ENCODE results near the gene NR3C2.

NR3C2 gene

DNA sequence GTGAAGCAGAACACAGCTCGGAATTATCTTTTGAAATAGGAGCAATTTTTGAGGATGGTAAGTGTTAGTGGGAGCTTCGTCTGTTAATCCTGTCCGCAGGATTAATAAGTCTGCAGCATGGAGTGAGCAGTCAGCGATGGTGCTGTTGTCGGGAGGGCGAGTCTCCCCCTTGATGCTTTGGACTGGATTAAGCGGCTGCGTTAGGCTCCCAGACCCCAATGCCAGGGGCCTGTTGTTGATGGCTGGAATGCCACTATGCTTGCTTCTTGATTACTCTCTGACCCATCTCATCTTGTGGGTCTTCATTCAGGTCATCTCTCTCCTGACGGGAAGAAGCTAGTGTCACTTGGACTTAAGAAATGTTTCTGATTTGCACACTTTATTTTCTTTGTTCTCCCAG is 377.8 kb downstream of the NR3C2 start:
- DNase-seq (ENCODE audit: low read depth), result no peak
- TF ChIP-seq, protein P1, sequence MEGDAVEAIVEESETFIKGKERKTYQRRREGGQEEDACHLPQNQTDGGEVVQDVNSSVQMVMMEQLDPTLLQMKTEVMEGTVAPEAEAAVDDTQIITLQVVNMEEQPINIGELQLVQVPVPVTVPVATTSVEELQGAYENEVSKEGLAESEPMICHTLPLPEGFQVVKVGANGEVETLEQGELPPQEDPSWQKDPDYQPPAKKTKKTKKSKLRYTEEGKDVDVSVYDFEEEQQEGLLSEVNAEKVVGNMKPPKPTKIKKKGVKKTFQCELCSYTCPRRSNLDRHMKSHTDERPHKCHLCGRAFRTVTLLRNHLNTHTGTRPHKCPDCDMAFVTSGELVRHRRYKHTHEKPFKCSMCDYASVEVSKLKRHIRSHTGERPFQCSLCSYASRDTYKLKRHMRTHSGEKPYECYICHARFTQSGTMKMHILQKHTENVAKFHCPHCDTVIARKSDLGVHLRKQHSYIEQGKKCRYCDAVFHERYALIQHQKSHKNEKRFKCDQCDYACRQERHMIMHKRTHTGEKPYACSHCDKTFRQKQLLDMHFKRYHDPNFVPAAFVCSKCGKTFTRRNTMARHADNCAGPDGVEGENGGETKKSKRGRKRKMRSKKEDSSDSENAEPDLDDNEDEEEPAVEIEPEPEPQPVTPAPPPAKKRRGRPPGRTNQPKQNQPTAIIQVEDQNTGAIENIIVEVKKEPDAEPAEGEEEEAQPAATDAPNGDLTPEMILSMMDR (conservative IDR thresholded peaks at IDR 0.05; ENCODE audit: control insufficient read depth, insufficient read depth, low read depth, low read length), result no peak
- H3K4me3 ChIP-seq (ENCODE audit: control insufficient read depth, low read depth, low read length), result no peak overlapping the region

GRCh38 chr4:148062301-148062950 is 379.8 kb downstream of the NR3C2 start:
- TF ChIP-seq, protein P1 (conservative IDR thresholded peaks at IDR 0.05; ENCODE audit: control insufficient read depth, insufficient read depth, low read depth, low read length), result no peak
- H3K4me3 ChIP-seq (ENCODE audit: control insufficient read depth, low read depth, low read length), result no peak overlapping the region
- DNase-seq (ENCODE audit: low read depth), result no peak

DNA sequence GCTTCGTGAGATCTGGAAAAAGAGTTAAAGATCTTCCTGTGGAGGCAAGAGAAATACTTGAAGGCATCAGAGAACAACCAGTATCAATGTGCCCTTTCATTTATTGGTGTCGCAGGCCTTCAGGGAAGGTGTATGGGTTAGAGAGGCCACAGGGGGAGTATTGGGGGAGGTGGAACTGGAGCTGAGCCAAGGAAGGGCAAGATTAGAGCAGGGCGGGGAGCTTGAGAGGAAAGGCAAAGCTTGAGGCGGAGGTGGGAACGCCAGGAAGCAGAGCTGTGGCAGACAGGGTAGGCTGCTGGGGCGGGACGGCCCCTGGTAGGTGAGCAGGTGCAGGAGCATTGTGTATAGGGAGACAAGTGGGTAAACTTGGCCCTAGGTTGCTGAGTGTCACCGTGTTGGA is 380.4 kb downstream of the NR3C2 start:
- TF ChIP-seq, protein P1 (conservative IDR thresholded peaks at IDR 0.05; ENCODE audit: control insufficient read depth, insufficient read depth, low read depth, low read length), result no peak
- no peak for DNase-seq (ENCODE audit: low read depth)
- H3K4me3 ChIP-seq (ENCODE audit: control insufficient read depth, low read depth, low read length), result no peak overlapping the region

- TF ChIP-seq, protein P1 (conservative IDR thresholded peaks at IDR 0.05; ENCODE audit: control insufficient read depth, insufficient read depth, low read depth, low read length), result no peak
- DNase-seq (ENCODE audit: low read depth), result no peak
- H3K4me3 ChIP-seq (ENCODE audit: control insufficient read depth, low read depth, low read length), result no peak overlapping the region
Measured at GRCh38 chr4:148061141-148061481, 381.1 kb downstream of the NR3C2 start.

- no peak for DNase-seq (ENCODE audit: low read depth)
- H3K4me3 ChIP-seq (ENCODE audit: control insufficient read depth, low read depth, low read length), result no peak overlapping the region
- TF ChIP-seq, protein P1 (conservative IDR thresholded peaks at IDR 0.05; ENCODE audit: control insufficient read depth, insufficient read depth, low read depth, low read length), result no peak
Measured at GRCh38 chr4:148060264-148061140, 381.7 kb downstream of the NR3C2 start.

DNA sequence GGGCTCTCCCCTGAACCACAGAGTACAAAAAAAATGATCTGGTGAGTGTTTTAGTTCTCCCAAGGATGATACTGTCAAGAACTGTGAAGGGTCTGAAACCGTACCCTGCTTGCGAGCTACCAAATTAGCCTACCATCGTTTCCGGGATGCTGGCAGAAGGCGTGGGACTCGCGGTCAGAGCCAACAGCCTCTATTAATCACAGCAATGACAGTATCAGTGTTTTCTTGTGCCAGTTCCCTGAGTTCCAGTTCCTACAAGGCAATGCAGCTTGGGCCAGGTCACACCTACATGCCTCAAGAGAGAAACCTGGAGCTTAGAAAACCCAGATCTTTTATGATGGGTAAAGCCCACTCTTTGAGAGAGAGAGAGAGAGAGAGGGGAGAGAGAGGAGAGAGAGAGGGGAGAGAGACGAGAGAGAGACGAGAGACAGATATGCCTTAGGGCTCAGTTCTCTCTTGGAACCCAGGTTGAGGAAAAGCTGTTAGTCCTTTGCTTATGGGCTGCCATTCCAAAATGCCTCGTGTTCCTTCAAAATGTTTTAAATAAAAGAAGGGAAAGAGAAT is 382.5 kb downstream of the NR3C2 start:
- TF ChIP-seq, protein P1 (conservative IDR thresholded peaks at IDR 0.05; ENCODE audit: control insufficient read depth, insufficient read depth, low read depth, low read length), result no peak
- H3K4me3 ChIP-seq (ENCODE audit: control insufficient read depth, low read depth, low read length), result no peak overlapping the region
- no peak for DNase-seq (ENCODE audit: low read depth)
